OCI-LY7 (cell line): ENCODE measurements around the gene ANKRD63. TPM values are rescaled to one million over a fixed set of nuclear protein-coding genes. Genes with fewer than 3 reads are reported as not detected.

Experiments
- BruUV-seq: library from RNA; stranded (reverse); fragments of 400-500 nt; replicated peaks from 2 replicates; lab custom pipeline; 2021; lab: Mats Ljungman, UMichigan
- CTCF ChIA-PET: fragments of 300-600 bp; sonication (Branson Sonifier 250); formaldehyde crosslinking; loops from one replicate; lab custom pipeline; 2022; ENCODE audit warnings: antibody characterized with exemption; ENCODE audit not compliant: unreplicated experiment; lab: Charles Lee
- POLR2A ChIA-PET: fragments of 300-600 bp; sonication (Branson Sonifier 250); formaldehyde crosslinking; loops from one replicate; lab custom pipeline; 2022; ENCODE audit warnings: antibody characterized with exemption; lab: Charles Lee
- DNase-seq: peaks from one replicate; pipeline ENCODE4 v3.0.0-alpha.2; 2015; ENCODE audit warnings: low spot score
- H2AFZ ChIP-seq: fragments of 200-600 bp; sonication (generic), shearing (Covaris generic); 2 replicates; pipeline ENCODE4 v1.6.1; 2014; ENCODE audit warnings: mild to moderate bottlenecking, antibody characterized with exemption, low read length, moderate library complexity
- H3K27ac ChIP-seq: fragments of 200-600 bp; sonication (generic); 2 replicates; pipeline ENCODE4 v1.5.1; 2014; ENCODE audit warnings: mixed run types, low read depth, mild to moderate bottlenecking, moderate library complexity, low read length, inconsistent platforms; ENCODE audit not compliant: poor library complexity, severe bottlenecking
- H3K36me3 ChIP-seq: fragments of 200-600 bp; sonication (generic); 2 replicates; pipeline ENCODE4 v1.6.1; 2014; ENCODE audit warnings: mild to moderate bottlenecking, antibody characterized with exemption, low read length, moderate library complexity, mixed read lengths; ENCODE audit not compliant: insufficient read depth
- H3K4me1 ChIP-seq: fragments of 200-600 bp; sonication (generic); 2 replicates; pipeline ENCODE4 v1.5.1; 2014; ENCODE audit warnings: mild to moderate bottlenecking, low read length; ENCODE audit not compliant: insufficient read depth, poor library complexity, severe bottlenecking
- H3K4me2 ChIP-seq: fragments of 200-600 bp; sonication (generic); 2 replicates; pipeline ENCODE4 v1.6.1; 2014; ENCODE audit warnings: mild to moderate bottlenecking, low read length
- H3K4me3 ChIP-seq: fragments of 200-600 bp; sonication (generic); 2 replicates; pipeline ENCODE4 v1.5.1; 2014; ENCODE audit warnings: mild to moderate bottlenecking, low read depth, low read length; ENCODE audit not compliant: poor library complexity, severe bottlenecking
- H3K79me2 ChIP-seq: fragments of 200-600 bp; sonication (generic); 2 replicates; pipeline ENCODE4 v1.6.1; 2016; ENCODE audit warnings: low read depth, mild to moderate bottlenecking, low read length, moderate library complexity, mixed read lengths; ENCODE audit not compliant: insufficient read depth
- H3K9me2 ChIP-seq: fragments of 200-600 bp; sonication (generic); 2 replicates; pipeline ENCODE4 v1.6.1; 2016; ENCODE audit warnings: mild to moderate bottlenecking, low read length, mixed read lengths; ENCODE audit not compliant: insufficient read depth
- H3K9me3 ChIP-seq: fragments of 200-600 bp; sonication (generic); 2 replicates; pipeline ENCODE4 v1.6.1; 2014; ENCODE audit warnings: mild to moderate bottlenecking, mixed run types, low read length, mixed read lengths
- H4K20me1 ChIP-seq: fragments of 200-600 bp; sonication (generic); 2 replicates; pipeline ENCODE4 v1.6.1; 2014; ENCODE audit warnings: mild to moderate bottlenecking, antibody characterized with exemption, low read length, moderate library complexity, mixed read lengths; ENCODE audit not compliant: insufficient read depth
- EZH2phosphoT487 ChIP-seq: fragments of 200-600 bp; sonication (generic); IDR thresholded peaks from 2 replicates; pipeline ENCODE4 v1.6.1; 2018; ENCODE audit warnings: low read depth, borderline replicate concordance, mild to moderate bottlenecking, mixed run types, antibody characterized with exemption, low read length, moderate library complexity, mixed read lengths
- intact Hi-C: fragments of 100-400 bp; cut with micrococcal nuclease; formaldehyde crosslinking; loops from one replicate; pipeline ENCODE4 v1.10.0; 2022; ENCODE audit not compliant: unreplicated experiment
- total RNA-seq, 2 experiments: library from RNA; depleted of rRNA in 1 of 2; stranded (reverse); fragments of >200 nt in 1 of 2; shearing (Covaris generic) in 1 of 2; gene quantifications; 2 replicates each; pipeline ENCODE4 v1.2.3, GENCODE V29; 2014 to 2022
- TF ChIP-seq, protein P1 (sequence below): fragments of 200-600 bp; sonication (generic); conservative IDR thresholded peaks from 2 replicates; pipeline ENCODE4 v1.5.1; 2014; ENCODE audit warnings: mild to moderate bottlenecking, antibody characterized with exemption, low read length, moderate library complexity, mixed read lengths

Gene ANKRD63
- total RNA-seq, 2 experiments from 2014 or later: not detected

DNA sequence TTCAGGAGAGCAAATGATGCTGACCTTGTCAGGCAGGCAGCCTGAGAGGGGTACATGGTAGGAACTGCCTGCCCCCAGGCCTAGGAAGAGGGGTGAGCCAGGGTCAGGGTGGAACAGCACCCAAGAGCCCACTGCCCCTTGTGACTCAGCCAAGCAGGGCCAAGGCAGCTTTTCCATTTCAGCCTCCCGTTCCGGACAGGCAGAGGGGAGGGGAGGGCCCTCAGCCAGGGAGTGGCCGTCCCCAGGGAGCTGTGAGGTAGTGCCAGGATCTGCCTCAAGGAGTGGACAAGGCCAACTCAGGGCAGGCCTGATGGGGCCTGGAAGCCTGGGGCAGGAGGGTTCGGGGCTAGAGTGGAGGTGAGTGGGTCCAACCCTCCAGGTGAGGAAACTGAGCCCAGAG lies 5.1 kb upstream of the ANKRD63 start:
- no peaks in the 10 kb centered on the region for H3K79me2 ChIP-seq

DNA sequence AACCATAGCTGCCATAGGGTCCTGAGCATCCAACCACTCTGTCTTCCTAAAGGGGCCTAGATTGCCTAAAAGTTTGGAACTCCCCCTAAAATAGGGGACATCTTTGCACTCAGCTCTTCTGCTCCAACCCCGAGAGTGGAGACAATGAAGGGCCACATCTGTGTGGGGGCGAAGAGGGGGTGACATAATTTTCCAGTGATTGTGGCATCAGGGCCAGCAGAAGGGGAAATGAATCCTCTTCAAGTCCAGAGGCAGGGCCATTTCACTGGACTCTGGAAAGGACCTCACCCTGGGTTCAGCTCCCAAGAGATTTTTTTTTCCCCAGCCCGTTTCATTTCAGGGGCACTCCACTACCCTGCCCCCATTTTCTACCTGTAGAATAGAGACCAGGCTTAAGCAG lies 4.6 kb upstream of the ANKRD63 start:
- Histone ChIP-seq H3K4me2 (no peak overlapping the region), H3K4me3 (no peak overlapping the region), H3K36me3 (no peaks in the 10 kb centered on the region), H3K9me3 (no peaks in the 10 kb centered on the region), H2AFZ (no peak overlapping the region), H3K9me2 (no peaks in the 10 kb centered on the region), H3K4me1 (peaks cover 7% of the 10 kb centered on the region), H3K27ac (no peak overlapping the region), H4K20me1 (no peaks in the 10 kb centered on the region), H3K79me2 (no peaks in the 10 kb centered on the region)
- intact Hi-C loops: no loop called here
- no TSS peak for BruUV-seq
- POLR2A ChIA-PET: no interaction called here
- CTCF ChIA-PET: no interaction called here
- no peak for DNase-seq
- TF ChIP-seq EZH2phosphoT487: no peak
- TF ChIP-seq, protein P1, sequence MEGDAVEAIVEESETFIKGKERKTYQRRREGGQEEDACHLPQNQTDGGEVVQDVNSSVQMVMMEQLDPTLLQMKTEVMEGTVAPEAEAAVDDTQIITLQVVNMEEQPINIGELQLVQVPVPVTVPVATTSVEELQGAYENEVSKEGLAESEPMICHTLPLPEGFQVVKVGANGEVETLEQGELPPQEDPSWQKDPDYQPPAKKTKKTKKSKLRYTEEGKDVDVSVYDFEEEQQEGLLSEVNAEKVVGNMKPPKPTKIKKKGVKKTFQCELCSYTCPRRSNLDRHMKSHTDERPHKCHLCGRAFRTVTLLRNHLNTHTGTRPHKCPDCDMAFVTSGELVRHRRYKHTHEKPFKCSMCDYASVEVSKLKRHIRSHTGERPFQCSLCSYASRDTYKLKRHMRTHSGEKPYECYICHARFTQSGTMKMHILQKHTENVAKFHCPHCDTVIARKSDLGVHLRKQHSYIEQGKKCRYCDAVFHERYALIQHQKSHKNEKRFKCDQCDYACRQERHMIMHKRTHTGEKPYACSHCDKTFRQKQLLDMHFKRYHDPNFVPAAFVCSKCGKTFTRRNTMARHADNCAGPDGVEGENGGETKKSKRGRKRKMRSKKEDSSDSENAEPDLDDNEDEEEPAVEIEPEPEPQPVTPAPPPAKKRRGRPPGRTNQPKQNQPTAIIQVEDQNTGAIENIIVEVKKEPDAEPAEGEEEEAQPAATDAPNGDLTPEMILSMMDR: no peak

More for the DNA sequence above, 5.1 kb upstream of the ANKRD63 start:
- H3K27ac ChIP-seq: no peak overlapping the region
- H3K4me2 ChIP-seq: no peak overlapping the region
- POLR2A ChIA-PET: no interaction called here
- intact Hi-C loops: no loop called here
- CTCF ChIA-PET: no interaction called here
- H3K9me3 ChIP-seq: no peaks in the 10 kb centered on the region
- H4K20me1 ChIP-seq: no peaks in the 10 kb centered on the region
- peaks cover 7% of the 10 kb centered on the region for H3K4me1 ChIP-seq
- no TSS peak for BruUV-seq
- no peak overlapping the region for H2AFZ ChIP-seq
- H3K9me2 ChIP-seq: no peaks in the 10 kb centered on the region
- no peaks in the 10 kb centered on the region for H3K36me3 ChIP-seq
- TF ChIP-seq, protein P1: no peak
- TF ChIP-seq EZH2phosphoT487: no peak
- H3K4me3 ChIP-seq: no peak overlapping the region
- DNase-seq: no peak

DNA sequence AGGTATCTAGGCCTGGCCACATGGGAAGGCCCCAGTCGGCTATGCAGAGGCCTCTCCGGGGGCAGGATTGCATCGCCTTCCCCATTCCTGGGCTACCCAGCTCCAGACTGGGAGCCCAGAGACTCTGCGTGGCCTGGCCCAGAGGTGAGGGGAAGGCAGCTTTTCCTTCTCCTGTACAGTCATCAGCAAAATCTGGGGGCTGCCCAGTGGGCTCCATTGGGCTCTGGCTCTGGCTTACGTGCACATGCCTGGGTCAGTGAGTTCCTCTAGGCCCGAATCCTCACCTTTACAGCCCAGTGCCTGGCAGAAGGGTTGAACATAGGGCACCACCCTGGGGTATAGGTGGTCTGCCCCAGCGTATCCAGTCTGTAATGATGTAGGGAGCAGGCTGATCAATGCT lies 3.9 kb upstream of the ANKRD63 start:
- ChIA-PET POLR2A (no interaction called here), CTCF (no interaction called here)
- Histone ChIP-seq H3K79me2 (no peaks in the 10 kb centered on the region), H3K36me3 (no peaks in the 10 kb centered on the region), H3K4me2 (no peak overlapping the region), H2AFZ (no peak overlapping the region), H3K9me3 (no peaks in the 10 kb centered on the region), H3K27ac (no peak overlapping the region), H3K9me2 (no peaks in the 10 kb centered on the region), H3K4me1 (peaks cover 7% of the 10 kb centered on the region), H3K4me3 (no peak overlapping the region), H4K20me1 (no peaks in the 10 kb centered on the region)
- TF ChIP-seq, protein P1: no peak
- no peak for DNase-seq
- intact Hi-C loops: no loop called here
- no TSS peak for BruUV-seq
